ENCODE data around the gene LYSMD3.
"Not testable (repeated sequence)": the region's sequence is repeated elsewhere in the genome, so short reads cannot be mapped to it uniquely, and the experiment has no call there.

The LYSMD3 gene

GRCh38 chr5:90529194-90529938, at the start of gene LYSMD3:
TSS of gene LYSMD3 (minus strand) at chr5:90529584. CDS start at chr5:90525289, 4,295 bp downstream.
- H3K27me3 ChIP-seq (ENCODE audit: insufficient read depth, low read length, poor library complexity, severe bottlenecking), result no peaks in the 10 kb centered on the region
- TF ChIP-seq, protein P1, sequence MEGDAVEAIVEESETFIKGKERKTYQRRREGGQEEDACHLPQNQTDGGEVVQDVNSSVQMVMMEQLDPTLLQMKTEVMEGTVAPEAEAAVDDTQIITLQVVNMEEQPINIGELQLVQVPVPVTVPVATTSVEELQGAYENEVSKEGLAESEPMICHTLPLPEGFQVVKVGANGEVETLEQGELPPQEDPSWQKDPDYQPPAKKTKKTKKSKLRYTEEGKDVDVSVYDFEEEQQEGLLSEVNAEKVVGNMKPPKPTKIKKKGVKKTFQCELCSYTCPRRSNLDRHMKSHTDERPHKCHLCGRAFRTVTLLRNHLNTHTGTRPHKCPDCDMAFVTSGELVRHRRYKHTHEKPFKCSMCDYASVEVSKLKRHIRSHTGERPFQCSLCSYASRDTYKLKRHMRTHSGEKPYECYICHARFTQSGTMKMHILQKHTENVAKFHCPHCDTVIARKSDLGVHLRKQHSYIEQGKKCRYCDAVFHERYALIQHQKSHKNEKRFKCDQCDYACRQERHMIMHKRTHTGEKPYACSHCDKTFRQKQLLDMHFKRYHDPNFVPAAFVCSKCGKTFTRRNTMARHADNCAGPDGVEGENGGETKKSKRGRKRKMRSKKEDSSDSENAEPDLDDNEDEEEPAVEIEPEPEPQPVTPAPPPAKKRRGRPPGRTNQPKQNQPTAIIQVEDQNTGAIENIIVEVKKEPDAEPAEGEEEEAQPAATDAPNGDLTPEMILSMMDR (conservative IDR thresholded peaks at IDR 0.05; ENCODE audit: low read length), result no peak
- TF ChIP-seq EZH2phosphoT487 (IDR thresholded peaks at IDR 0.05; ENCODE audit: borderline replicate concordance), result no peak
- peak within 1 kb of the TSS; percentile 87 for H3K4me2 ChIP-seq (ENCODE audit: low read depth, low read length, poor library complexity, severe bottlenecking)
- no peaks in the 10 kb centered on the region for H3F3A ChIP-seq (ENCODE audit: low read depth)
- H3K36me3 ChIP-seq (ENCODE audit: insufficient read depth, low read length), result no peaks in the 10 kb centered on the region
- peaks cover 10% of the 10 kb centered on the region for H4K20me1 ChIP-seq (ENCODE audit: insufficient read depth, low read length, poor library complexity, severe bottlenecking)
- H3K9me3 ChIP-seq (ENCODE audit: insufficient read depth, low read depth, low read length), result no peaks in the 10 kb centered on the region
- H3K4me1 ChIP-seq (ENCODE audit: insufficient read depth, low read length, poor library complexity, severe bottlenecking), result peaks cover 8% of the 10 kb centered on the region
- H2AFZ ChIP-seq (ENCODE audit: low read length), result peak within 1 kb of the TSS; percentile 93
- H3K79me2 ChIP-seq (ENCODE audit: insufficient read depth, low read length), result peaks cover 34% of the 10 kb centered on the region
- H3K9ac ChIP-seq (ENCODE audit: low read depth, low read length, poor library complexity, severe bottlenecking), result peak within 1 kb of the TSS; percentile 96
- peak within 1 kb of the TSS; percentile 94 for H3K4me3 ChIP-seq (ENCODE audit: low read length, poor library complexity, severe bottlenecking)
- no peaks in the 10 kb centered on the region for H3K9me2 ChIP-seq (replicated peaks; ENCODE audit: low read depth, low read length)

- H3K9me2 ChIP-seq (replicated peaks; ENCODE audit: low read depth, low read length); H3F3A ChIP-seq (ENCODE audit: low read depth); H3K27me3 ChIP-seq (ENCODE audit: insufficient read depth, low read length, poor library complexity, severe bottlenecking); H3K4me3 ChIP-seq (ENCODE audit: low read length, poor library complexity, severe bottlenecking); H2AFZ ChIP-seq (ENCODE audit: low read length); H3K4me2 ChIP-seq (ENCODE audit: low read depth, low read length, poor library complexity, severe bottlenecking); H3K9ac ChIP-seq (ENCODE audit: low read depth, low read length, poor library complexity, severe bottlenecking); H3K9me3 ChIP-seq (ENCODE audit: insufficient read depth, low read depth, low read length); H3K36me3 ChIP-seq (ENCODE audit: insufficient read depth, low read length); H3K79me2 ChIP-seq (ENCODE audit: insufficient read depth, low read length); H4K20me1 ChIP-seq (ENCODE audit: insufficient read depth, low read length, poor library complexity, severe bottlenecking); H3K4me1 ChIP-seq (ENCODE audit: insufficient read depth, low read length, poor library complexity, severe bottlenecking): not testable (repeated sequence)
Measured at GRCh38 chr5:90576566-90576965, 47.2 kb upstream of the LYSMD3 start.

- no peaks in the 10 kb centered on the region for H3K9me2 ChIP-seq (replicated peaks; ENCODE audit: low read depth, low read length)
- TF ChIP-seq, protein P1 (conservative IDR thresholded peaks at IDR 0.05; ENCODE audit: low read length), result no peak
- TF ChIP-seq EZH2phosphoT487 (IDR thresholded peaks at IDR 0.05; ENCODE audit: borderline replicate concordance), result no peak
- no peak overlapping the region for H3K4me2 ChIP-seq (ENCODE audit: low read depth, low read length, poor library complexity, severe bottlenecking)
- H3K27me3 ChIP-seq (ENCODE audit: insufficient read depth, low read length, poor library complexity, severe bottlenecking), result no peaks in the 10 kb centered on the region
- no peaks in the 10 kb centered on the region for H3K9me3 ChIP-seq (ENCODE audit: insufficient read depth, low read depth, low read length)
- no peaks in the 10 kb centered on the region for H3F3A ChIP-seq (ENCODE audit: low read depth)
- no peak overlapping the region for H3K9ac ChIP-seq (ENCODE audit: low read depth, low read length, poor library complexity, severe bottlenecking)
- no peaks in the 10 kb centered on the region for H3K36me3 ChIP-seq (ENCODE audit: insufficient read depth, low read length)
- no peak overlapping the region for H2AFZ ChIP-seq (ENCODE audit: low read length)
- no peaks in the 10 kb centered on the region for H4K20me1 ChIP-seq (ENCODE audit: insufficient read depth, low read length, poor library complexity, severe bottlenecking)
- H3K4me1 ChIP-seq (ENCODE audit: insufficient read depth, low read length, poor library complexity, severe bottlenecking), result no peaks in the 10 kb centered on the region
- no peak overlapping the region for H3K4me3 ChIP-seq (ENCODE audit: low read length, poor library complexity, severe bottlenecking)
- H3K79me2 ChIP-seq (ENCODE audit: insufficient read depth, low read length), result no peaks in the 10 kb centered on the region
Measured at GRCh38 chr5:90575712-90576111, 46.3 kb upstream of the LYSMD3 start.
